Vagina (tissue), 2 donors: ENCODE measurements around the gene ALS2. TPM values are rescaled to one million over a fixed set of nuclear protein-coding genes. Genes with fewer than 3 reads are reported as not detected.

Experiments used
- DNase-seq, 2 donors: peaks; one replicate each; pipeline ENCODE4 v3.0.0-alpha.2; 2017; ENCODE audit errors: extremely low spot score in 2 of 2
- H3K27ac ChIP-seq: fragments of 200-600 bp; sonication (generic); one replicate; pipeline ENCODE4 v1.5.1; 2019
- H3K27me3 ChIP-seq: fragments of 200-600 bp; sonication (generic); one replicate; pipeline ENCODE4 v1.5.1; 2019
- H3K36me3 ChIP-seq, 2 donors: fragments of 200-600 bp; sonication (generic); one replicate each; pipeline ENCODE4 v1.5.1; 2017 to 2019
- H3K4me1 ChIP-seq: fragments of 200-600 bp; sonication (generic); one replicate; pipeline ENCODE4 v1.5.1; 2019
- H3K4me3 ChIP-seq, 2 donors: fragments of 200-600 bp; sonication (generic); 1 replicate in 1 of 2; 2 replicates in 1 of 2; pipeline ENCODE4 v1.5.1; 2016 to 2019
- H3K9me3 ChIP-seq: fragments of 200-600 bp; sonication (generic); one replicate; pipeline ENCODE4 v1.5.1; 2019
- CTCF ChIP-seq, 3 experiments: fragments of 450-650 bp in 2 of 3; fragments of 200-600 bp in 1 of 3; sonication (generic) in 1 of 3; IDR thresholded peaks; one replicate each; pipeline ENCODE4 v1.5.1; 2017 to 2019; ENCODE audit warnings: antibody characterized with exemption in 3 of 3, mild to moderate bottlenecking in 2 of 3, moderate library complexity in 2 of 3
- POLR2A ChIP-seq, 2 donors: fragments of 450-650 bp; IDR thresholded peaks; one replicate each; pipeline ENCODE4 v1.6.1; 2017; ENCODE audit warnings: antibody characterized with exemption in 2 of 2, mild to moderate bottlenecking in 2 of 2, moderate library complexity in 2 of 2
- POLR2AphosphoS5 ChIP-seq, 2 donors: sonication (generic); formaldehyde crosslinking; IDR thresholded peaks; one replicate each; pipeline ENCODE4 v1.9.0; 2017; ENCODE audit warnings: antibody characterized with exemption in 2 of 2, mild to moderate bottlenecking in 2 of 2, low read depth in 1 of 2; ENCODE audit not compliant: insufficient read depth in 1 of 2
- intact Hi-C: fragments of 100-400 bp; cut with DNase I; formaldehyde crosslinking; loops from one replicate; pipeline ENCODE4 v1.15.1; 2023
- total RNA-seq: library from RNA; depleted of rRNA; stranded (reverse); fragments of >200 nt; gene quantifications from one replicate; pipeline ENCODE4 v1.2.3, GENCODE V29; 2016

Gene ALS2
- total RNA-seq, 1 donor from 2014 or later = 9.3 TPM

DNA sequence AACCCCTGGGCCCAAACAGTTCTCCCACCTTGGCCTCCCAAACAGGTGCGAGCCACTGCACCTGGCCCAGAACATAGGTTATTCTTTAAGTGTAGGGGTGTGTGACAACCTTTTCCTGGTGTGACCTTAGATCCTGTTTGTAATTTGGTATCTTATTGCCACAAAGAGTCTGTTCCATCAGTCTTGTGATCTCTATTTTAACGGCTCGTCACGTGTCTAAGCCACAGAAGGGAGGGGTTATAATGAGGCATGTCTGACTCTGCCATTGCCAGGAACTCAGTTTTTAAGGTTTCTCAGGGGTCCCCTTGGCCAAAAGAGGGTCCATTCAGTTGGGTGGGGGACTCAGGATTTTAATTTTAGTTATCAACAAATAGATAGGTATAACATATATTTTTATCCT lies 4.4 kb upstream of the ALS2 start:
- Histone ChIP-seq H3K27me3 (no peaks in the 10 kb centered on the region), H3K27ac (no peak overlapping the region), H3K9me3 (no peaks in the 10 kb centered on the region), H3K4me3 (no peak overlapping the region), H3K36me3 (no peaks in the 10 kb centered on the region), H3K4me1 (peaks cover 2% of the 10 kb centered on the region)
- no peak for DNase-seq
- TF ChIP-seq POLR2AphosphoS5 (IDR thresholded peaks at IDR 0.05; ENCODE audit: insufficient read depth in 1 of 2, low read depth in 1 of 2) (no peak), CTCF (IDR thresholded peaks at IDR 0.05) (no peak), POLR2A (IDR thresholded peaks at IDR 0.05) (no peak)
- intact Hi-C loops = no loop called here

DNA sequence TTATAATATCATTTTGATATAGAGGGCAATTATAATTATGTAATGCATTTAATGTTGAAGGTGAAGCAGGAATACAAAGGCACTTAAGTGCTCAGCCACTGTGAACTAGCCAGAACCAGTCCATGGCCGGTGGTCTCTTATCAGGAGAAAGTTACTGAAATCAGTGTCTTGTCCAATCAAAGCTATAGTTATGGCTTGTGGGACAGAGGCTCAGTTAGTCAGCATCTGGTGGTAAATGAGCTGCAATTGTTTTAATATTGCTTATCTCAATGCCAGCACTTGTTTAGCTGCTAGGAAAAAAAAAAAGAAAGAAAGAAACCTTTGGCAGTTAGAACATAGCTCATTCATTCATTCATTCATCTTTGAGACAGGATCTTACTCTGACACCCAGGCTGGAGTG lies 3.8 kb upstream of the ALS2 start:
- intact Hi-C loops = no loop called here
- peaks cover 8% of the 10 kb centered on the region for H3K4me1 ChIP-seq
- TF ChIP-seq POLR2AphosphoS5 (IDR thresholded peaks at IDR 0.05; ENCODE audit: insufficient read depth in 1 of 2, low read depth in 1 of 2) = no peak
- no peak for TF ChIP-seq CTCF (IDR thresholded peaks at IDR 0.05)
- no peak for TF ChIP-seq POLR2A (IDR thresholded peaks at IDR 0.05)
- no peaks in the 10 kb centered on the region for H3K27me3 ChIP-seq
- H3K36me3 ChIP-seq = no peaks in the 10 kb centered on the region
- no peaks in the 10 kb centered on the region for H3K9me3 ChIP-seq
- H3K27ac ChIP-seq = no peak overlapping the region
- DNase-seq = no peak
- H3K4me3 ChIP-seq = no peak overlapping the region

DNA sequence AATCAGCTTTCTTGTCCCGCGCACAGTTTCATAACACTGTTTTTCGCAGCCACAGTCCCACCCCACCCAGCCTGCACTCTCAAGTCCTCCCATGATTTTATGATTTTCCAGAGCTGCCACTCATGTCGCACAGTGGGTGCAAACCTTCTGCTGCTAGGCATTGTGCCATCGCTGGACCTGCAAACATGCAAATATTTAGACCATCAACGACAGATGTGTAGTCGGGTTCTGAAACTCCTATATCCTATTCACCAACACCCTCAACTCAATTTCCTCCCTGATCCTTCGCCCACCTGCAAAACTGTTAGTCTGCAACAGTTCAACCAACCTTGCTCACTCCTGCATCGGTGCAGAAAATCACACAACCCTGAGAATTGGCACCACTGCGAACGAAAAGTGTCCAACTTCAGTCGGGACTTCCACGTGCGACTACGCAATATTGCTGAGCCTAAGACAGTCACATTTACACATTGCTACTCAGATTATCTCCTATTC lies 871 bp upstream of the ALS2 start:
- TF ChIP-seq CTCF (IDR thresholded peaks at IDR 0.05) (no peak), POLR2AphosphoS5 (IDR thresholded peaks at IDR 0.05; ENCODE audit: insufficient read depth in 1 of 2, low read depth in 1 of 2) (no peak), POLR2A (IDR thresholded peaks at IDR 0.05) (no peak)
- H3K27me3 ChIP-seq = no peaks in the 10 kb centered on the region
- peak overlapping the region; percentile 97 to 98 for H3K4me3 ChIP-seq
- H3K4me1 ChIP-seq = peaks cover 13% of the 10 kb centered on the region
- DNase-seq = peak in 1 of 2 donors; percentile 89
- no peaks in the 10 kb centered on the region for H3K36me3 ChIP-seq
- no peaks in the 10 kb centered on the region for H3K9me3 ChIP-seq
- H3K27ac ChIP-seq = peak overlapping the region; percentile 96
- intact Hi-C loops = no loop called here

- Histone ChIP-seq H3K27ac (peak overlapping the region; percentile 96), H3K4me1 (peaks cover 13% of the 10 kb centered on the region), H3K36me3 (no peaks in the 10 kb centered on the region), H3K9me3 (no peaks in the 10 kb centered on the region), H3K27me3 (no peaks in the 10 kb centered on the region), H3K4me3 (peak overlapping the region; percentile 97 to 98)
- intact Hi-C loops = no loop called here
- TF ChIP-seq POLR2A (IDR thresholded peaks at IDR 0.05) = no peak
- TF ChIP-seq POLR2AphosphoS5 (IDR thresholded peaks at IDR 0.05; ENCODE audit: insufficient read depth in 1 of 2, low read depth in 1 of 2) = no peak
- no peak for TF ChIP-seq CTCF (IDR thresholded peaks at IDR 0.05)
- DNase-seq = no peak
Measured at GRCh38 chr2:201779901-201780673, 646 bp downstream of the ALS2 start.

DNA sequence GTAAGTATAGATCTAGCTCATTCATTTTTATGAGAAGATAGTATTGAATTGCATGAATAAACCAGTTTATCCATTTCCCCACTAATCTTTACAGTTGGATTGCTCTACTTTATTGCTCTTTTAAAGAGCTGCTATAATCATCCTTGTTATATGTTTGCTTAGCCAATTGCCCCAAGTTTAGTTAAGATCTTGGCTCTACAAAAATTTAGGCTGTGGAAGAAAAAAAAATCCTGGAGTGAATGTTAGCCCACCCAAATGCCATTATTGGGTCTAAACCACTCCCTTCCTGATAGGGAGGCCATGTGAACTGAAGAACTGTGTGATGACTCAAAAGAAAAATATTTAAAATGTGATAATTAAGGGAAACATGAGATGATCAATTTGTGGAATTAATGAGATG lies 2.9 kb downstream of the ALS2 start:
- peaks cover 13% of the 10 kb centered on the region for H3K4me1 ChIP-seq
- H3K27ac ChIP-seq = no peak overlapping the region
- TF ChIP-seq POLR2A (IDR thresholded peaks at IDR 0.05) = no peak
- TF ChIP-seq POLR2AphosphoS5 (IDR thresholded peaks at IDR 0.05; ENCODE audit: insufficient read depth in 1 of 2, low read depth in 1 of 2) = no peak
- TF ChIP-seq CTCF (IDR thresholded peaks at IDR 0.05) = no peak
- DNase-seq = no peak
- H3K9me3 ChIP-seq = no peaks in the 10 kb centered on the region
- no peaks in the 10 kb centered on the region for H3K27me3 ChIP-seq
- intact Hi-C loops = no loop called here
- H3K4me3 ChIP-seq = no peak overlapping the region
- no peaks in the 10 kb centered on the region for H3K36me3 ChIP-seq
